ENCODE results near the gene WDR77. TPM values are rescaled to one million over a fixed set of nuclear protein-coding genes. Genes with fewer than 3 reads are reported as not detected.

The WDR77 gene
- total and polyA plus RNA-seq, 2 donors (not counting 1 experiment from before 2014, with no cell fraction given): 40.5 to 85.5 TPM

GRCh38 chr1:111497592-111497991 lies 48.5 kb upstream of the WDR77 start:
- Histone ChIP-seq H3K36me3 (replicated peaks in 1 of 2; ENCODE audit: control extremely low read depth in 1 of 2, control insufficient read depth in 1 of 2, extremely low read depth in 1 of 2, insufficient read depth in 2 of 2, low read length in 1 of 2) (no peaks in the 10 kb centered on the region), H3K9ac (ENCODE audit: low read length) (no peak overlapping the region), H3K27ac (ENCODE audit: low read length in 2 of 2) (no peak overlapping the region), H2AFZ (ENCODE audit: insufficient read depth, low read depth, low read length, poor library complexity, severe bottlenecking) (no peak overlapping the region), H3K79me2 (ENCODE audit: control insufficient read depth, insufficient read depth, low read length) (no peaks in the 10 kb centered on the region), H3K9me3 (ENCODE audit: control extremely low read depth in 1 of 3, control insufficient read depth in 2 of 3, insufficient read depth in 1 of 3, low read length in 2 of 3) (peaks cover 0 to 4% (median 3%) of the 10 kb centered on the region in 3 donors), H3K4me1 (ENCODE audit: control insufficient read depth in 2 of 2, insufficient read depth in 2 of 2, low read length in 2 of 2) (peaks cover 6 to 11% of the 10 kb centered on the region in 2 donors), H4K20me1 (ENCODE audit: control insufficient read depth, insufficient read depth, low read length, poor library complexity, severe bottlenecking) (no peaks in the 10 kb centered on the region), H3K27me3 (replicated peaks in 1 of 4; ENCODE audit: control extremely low read depth in 1 of 4, control insufficient read depth in 3 of 4, insufficient read depth in 4 of 4, low read length in 3 of 4) (no peaks in the 10 kb centered on the region), H3K4me3 (ENCODE audit: control extremely low read depth in 1 of 5, extremely low read depth in 1 of 5, insufficient read depth in 1 of 5, low read depth in 2 of 5, low read length in 4 of 5) (no peak overlapping the region), H3K4me2 (replicated peaks; ENCODE audit: low read depth, low read length, poor library complexity, severe bottlenecking) (no peak overlapping the region)
- intact Hi-C loops (cut with micrococcal nuclease): no loop called here
- TF ChIP-seq EZH2 (IDR thresholded peaks at IDR 0.05; ENCODE audit: borderline replicate concordance, insufficient read depth, low read depth, low read length, poor library complexity, severe bottlenecking) (no peak), CTCF (IDR thresholded peaks at IDR 0.05) (no peak)
- H3K27ac Mint-ChIP-seq: peak overlapping the region; percentile 71
- CTCF ChIA-PET: interaction anchor here (0.6 to 2.6 kb wide), 9 partner anchors 8 to 271 kb away, joined by 3 to 22 read pairs (median 4); no protein-coding TSS in a partner anchor
- POLR2A ChIA-PET: interaction anchor here (1.8 kb wide), 1 partner anchor 10 kb away, joined by 4 read pairs; no protein-coding TSS in a partner anchor
- peaks cover 14% of the 10 kb centered on the region for H3K4me1 Mint-ChIP-seq
- no peaks in the 10 kb centered on the region for H3K9me3 Mint-ChIP-seq (ENCODE audit: insufficient read depth)
- WGBS (ENCODE audit: insufficient coverage): 45% methylated on average over 4 of the region's 5 CpGs
- ATAC-seq (ENCODE audit: low read depth) (no peak), DNase-seq (peak; percentile 33)
- no peak overlapping the region for H3K4me3 Mint-ChIP-seq
- H3K27me3 Mint-ChIP-seq: no peaks in the 10 kb centered on the region

GRCh38 chr1:111496398-111496797 lies 47.3 kb upstream of the WDR77 start:
- no peak for DNase-seq
- POLR2A ChIA-PET: interaction anchor here (0.6 to 1.0 kb wide), 2 partner anchors 12 to 192 kb away, joined by 4 read pairs; no protein-coding TSS in a partner anchor
- Histone ChIP-seq H3K9me3 (ENCODE audit: control extremely low read depth in 1 of 3, control insufficient read depth in 2 of 3, insufficient read depth in 1 of 3, low read length in 2 of 3) (peaks cover 0 to 4% (median 3%) of the 10 kb centered on the region in 3 donors), H3K9ac (ENCODE audit: low read length) (no peak overlapping the region), H2AFZ (ENCODE audit: insufficient read depth, low read depth, low read length, poor library complexity, severe bottlenecking) (no peak overlapping the region), H3K4me1 (ENCODE audit: control insufficient read depth in 2 of 2, insufficient read depth in 2 of 2, low read length in 2 of 2) (peaks cover 5 to 9% of the 10 kb centered on the region in 2 donors), H3K4me3 (ENCODE audit: control extremely low read depth in 1 of 5, extremely low read depth in 1 of 5, insufficient read depth in 1 of 5, low read depth in 2 of 5, low read length in 4 of 5) (no peak overlapping the region), H4K20me1 (ENCODE audit: control insufficient read depth, insufficient read depth, low read length, poor library complexity, severe bottlenecking) (no peaks in the 10 kb centered on the region), H3K36me3 (replicated peaks in 1 of 2; ENCODE audit: control extremely low read depth in 1 of 2, control insufficient read depth in 1 of 2, extremely low read depth in 1 of 2, insufficient read depth in 2 of 2, low read length in 1 of 2) (no peaks in the 10 kb centered on the region), H3K27ac (ENCODE audit: low read length in 2 of 2) (no peak overlapping the region), H3K79me2 (ENCODE audit: control insufficient read depth, insufficient read depth, low read length) (no peaks in the 10 kb centered on the region), H3K27me3 (replicated peaks in 1 of 4; ENCODE audit: control extremely low read depth in 1 of 4, control insufficient read depth in 3 of 4, insufficient read depth in 4 of 4, low read length in 3 of 4) (no peaks in the 10 kb centered on the region), H3K4me2 (replicated peaks; ENCODE audit: low read depth, low read length, poor library complexity, severe bottlenecking) (no peak overlapping the region)
- Mint-ChIP-seq H3K27me3 (no peaks in the 10 kb centered on the region), H3K9me3 (ENCODE audit: insufficient read depth) (no peaks in the 10 kb centered on the region), H3K27ac (no peak overlapping the region), H3K4me3 (no peak overlapping the region), H3K4me1 (peaks cover 12% of the 10 kb centered on the region)
- WGBS (ENCODE audit: insufficient coverage): 96% methylated on average over 4 of the region's 4 CpGs
- TF ChIP-seq EZH2 (IDR thresholded peaks at IDR 0.05; ENCODE audit: borderline replicate concordance, insufficient read depth, low read depth, low read length, poor library complexity, severe bottlenecking) (no peak), CTCF (IDR thresholded peaks at IDR 0.05) (no peak)
- CTCF ChIA-PET: interaction anchor here (0.8 to 1.3 kb wide), 2 partner anchors 11 to 15 kb away, joined by 4 to 5 read pairs; no protein-coding TSS in a partner anchor
- intact Hi-C loops (cut with micrococcal nuclease): no loop called here
- ATAC-seq (ENCODE audit: low read depth): no peak
